ENCODE data around the gene UBA7.
"Not testable (repeated sequence)": the region's sequence is repeated elsewhere in the genome, so short reads cannot be mapped to it uniquely, and the experiment has no call there.

GRCh38 chr3:49780975-49781365, 32.8 kb downstream of the UBA7 start:
- not testable (repeated sequence) for TF ChIP-seq CTCF, EZH2, EZH2phosphoT487 (IDR thresholded peaks at IDR 0.05)

Measured in neural progenitor cell (in vitro differentiated cells).